SU-DHL-6 (cell line): Measurements from ENCODE around the gene EBP.
A peak's percentile ranks its signal among the peaks of the same experiment; 100 is the strongest.

ENCODE experiments used
- H2AFZ ChIP-seq: fragments of 200-600 bp; sonication (generic); 2 replicates; pipeline ENCODE4 v1.6.1; 2014; ENCODE audit warnings: low read depth, mild to moderate bottlenecking, moderate library complexity, mixed read lengths, antibody characterized with exemption, low read length; ENCODE audit not compliant: severe bottlenecking
- H3F3A ChIP-seq: fragments of 200-600 bp; shearing (Covaris generic); 2 replicates; pipeline ENCODE4 v1.6.0; 2016; ENCODE audit warnings: antibody characterized with exemption, mild to moderate bottlenecking; ENCODE audit not compliant: insufficient read depth
- H3K27ac ChIP-seq: fragments of 200-600 bp; sonication (generic); 2 replicates; pipeline ENCODE4 v1.5.1; 2016; ENCODE audit warnings: low read depth, mild to moderate bottlenecking, low read length, moderate library complexity, mixed read lengths
- H3K27me3 ChIP-seq: fragments of 200-600 bp; sonication (generic), shearing (Covaris generic); 2 replicates; pipeline ENCODE4 v1.6.0; 2014; ENCODE audit warnings: mild to moderate bottlenecking, low read length
- H3K36me3 ChIP-seq: fragments of 200-600 bp; sonication (generic); 2 replicates; pipeline ENCODE4 v1.6.1; 2014; ENCODE audit warnings: mild to moderate bottlenecking, low read length, mixed read lengths
- H3K4me2 ChIP-seq: fragments of 300-600, 200-600 bp; shearing (Covaris generic), sonication (generic); 2 replicates; pipeline ENCODE4 v1.6.0; 2014; ENCODE audit warnings: low read length, low read depth, mild to moderate bottlenecking; ENCODE audit not compliant: poor library complexity, severe bottlenecking
- H3K4me3 ChIP-seq: fragments of 200-600 bp; sonication (generic); 2 replicates; pipeline ENCODE4 v1.5.1; 2014; ENCODE audit warnings: antibody characterized with exemption, low read length, mild to moderate bottlenecking, mixed read lengths; ENCODE audit not compliant: insufficient read depth, poor library complexity, severe bottlenecking
- H3K79me2 ChIP-seq: fragments of 200-600 bp; sonication (generic); 2 replicates; pipeline ENCODE4 v1.6.1; 2014; ENCODE audit warnings: mild to moderate bottlenecking, low read length, moderate library complexity; ENCODE audit not compliant: insufficient read depth
- H3K9ac ChIP-seq: fragments of 200-600 bp; sonication (generic); 2 replicates; pipeline ENCODE4 v1.7.0; 2014; ENCODE audit warnings: mild to moderate bottlenecking, low read length
- H3K9me2 ChIP-seq: fragments of 200-600 bp; sonication (generic); replicated peaks from 2 replicates; pipeline ENCODE4 v1.6.1; 2014; ENCODE audit warnings: low read length; ENCODE audit not compliant: insufficient read depth
- H3K9me3 ChIP-seq: fragments of 200-600 bp; sonication (generic); 2 replicates; pipeline ENCODE4 v1.6.1; 2014; ENCODE audit warnings: low read length, mixed read lengths; ENCODE audit not compliant: insufficient read depth
- H4K20me1 ChIP-seq: fragments of 200-600 bp; sonication (generic); 2 replicates; pipeline ENCODE4 v1.6.1; 2014; ENCODE audit warnings: low read depth, mild to moderate bottlenecking, antibody characterized with exemption, low read length, moderate library complexity, mixed read lengths
- CTCF ChIP-seq: fragments of 200-600 bp; sonication (generic); IDR thresholded peaks from one replicate; pipeline ENCODE4 v1.5.1; 2017; ENCODE audit warnings: antibody characterized with exemption, mild to moderate bottlenecking, low read length, moderate library complexity; ENCODE audit not compliant: insufficient read depth, poor library complexity, severe bottlenecking
- EZH2phosphoT487 ChIP-seq: fragments of 200-600 bp; sonication (generic), shearing (Covaris generic); conservative IDR thresholded peaks from 2 replicates; pipeline ENCODE4 v1.6.1; 2018; ENCODE audit warnings: mild to moderate bottlenecking, antibody characterized with exemption, low read length, moderate library complexity, mixed read lengths

Gene EBP

GRCh38 chrX:48569958-48570357 is 48.4 kb downstream of the EBP start:
- H3K36me3 ChIP-seq: peaks cover 1% of the 10 kb centered on the region; the same call in 1 of the 2 replicates
- H3K9me3 ChIP-seq: no peaks in the 10 kb centered on the region
- peaks cover 2% of the 10 kb centered on the region for H3F3A ChIP-seq
- TF ChIP-seq EZH2phosphoT487 (no peak), CTCF (no peak)
- H3K4me2 ChIP-seq: no peak overlapping the region
- no peak overlapping the region for H2AFZ ChIP-seq
- no peak overlapping the region for H3K4me3 ChIP-seq
- H3K27ac ChIP-seq: no peak overlapping the region
- H3K9me2 ChIP-seq: no peaks in the 10 kb centered on the region
- H3K79me2 ChIP-seq: peaks cover 2% of the 10 kb centered on the region
- H4K20me1 ChIP-seq: peaks cover under 1% of the 10 kb centered on the region; the same call in 1 of the 2 replicates
- H3K9ac ChIP-seq: no peak overlapping the region
- H3K27me3 ChIP-seq: no peaks in the 10 kb centered on the region

DNA sequence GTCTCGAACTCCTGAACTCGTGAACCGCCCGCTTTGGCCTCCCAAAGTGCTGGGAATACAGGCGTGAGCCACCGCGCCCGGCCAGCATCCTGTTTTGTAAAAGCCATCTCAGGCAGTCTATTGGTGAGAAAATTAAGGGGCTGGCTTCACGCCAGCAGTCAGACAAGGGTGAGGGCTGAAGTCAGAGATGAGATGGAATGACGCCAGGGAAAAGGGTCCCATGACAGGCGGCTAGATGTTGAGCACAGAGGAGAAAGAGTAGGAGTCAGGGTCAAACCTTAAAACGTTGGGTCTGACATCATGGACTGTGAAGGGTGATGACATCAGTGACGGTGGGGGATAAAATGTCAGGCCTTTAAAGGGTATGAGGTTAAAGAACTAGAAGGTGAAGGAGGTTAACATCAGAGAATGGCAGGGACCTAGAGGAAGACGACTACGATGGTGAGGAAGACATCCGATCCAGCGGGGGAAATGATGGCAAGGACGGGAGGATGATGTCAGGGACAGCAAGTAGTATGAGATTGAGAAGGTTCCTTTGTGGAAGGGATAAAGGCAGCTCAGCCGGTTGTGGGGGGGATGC is 52.2 kb downstream of the EBP start:
- Histone ChIP-seq H3K4me2 (peak overlapping the region; percentile 98), H3K9me2 (no peaks in the 10 kb centered on the region), H2AFZ (peak overlapping the region; percentile 35), H3K27ac (peak overlapping the region; percentile 51), H3K36me3 (peaks cover 30% of the 10 kb centered on the region), H4K20me1 (peaks cover 7% of the 10 kb centered on the region; the same call in 1 of the 2 replicates), H3K4me3 (peak overlapping the region; percentile 98), H3K9ac (peak overlapping the region; percentile 98), H3F3A (peaks cover 22% of the 10 kb centered on the region), H3K79me2 (peaks cover 15% of the 10 kb centered on the region), H3K9me3 (no peaks in the 10 kb centered on the region), H3K27me3 (no peaks in the 10 kb centered on the region)
- no peak for TF ChIP-seq EZH2phosphoT487
- no peak for TF ChIP-seq CTCF

GRCh38 chrX:48574270-48575266 is 53.0 kb downstream of the EBP start, which contains the start of gene RBM3:
TSS of gene RBM3 (plus strand) at chrX:48574484. CDS start at chrX:48575181, 697 bp downstream.
- Histone ChIP-seq H3K4me2 (peak within 1 kb of the TSS; percentile 98), H3K9me2 (no peaks in the 10 kb centered on the region), H3K27me3 (no peaks in the 10 kb centered on the region), H3K27ac (peak within 1 kb of the TSS; percentile 83), H3K79me2 (peaks cover 15% of the 10 kb centered on the region), H3K9ac (peak within 1 kb of the TSS; percentile 98), H3K4me3 (peak within 1 kb of the TSS; percentile 98), H3F3A (peaks cover 30% of the 10 kb centered on the region), H2AFZ (peak within 1 kb of the TSS; percentile 35), H3K36me3 (peaks cover 30% of the 10 kb centered on the region), H3K9me3 (no peaks in the 10 kb centered on the region), H4K20me1 (peaks cover 7% of the 10 kb centered on the region; the same call in 1 of the 2 replicates)
- TF ChIP-seq EZH2phosphoT487: no peak
- no peak for TF ChIP-seq CTCF
